T-helper 22 cell (primary cell): ENCODE results near the gene ZNF74.
"Not testable (repeated sequence)": the region's sequence is repeated elsewhere in the genome, so short reads cannot be mapped to it uniquely, and the experiment has no call there.

Source experiments
- DNase-seq: peaks from one replicate; pipeline ENCODE4 v3.0.0-alpha.2; 2020; ENCODE audit warnings: low read depth

The ZNF74 gene

GRCh38 chr22:20376281-20376680 is 17.7 kb upstream of the ZNF74 start:
- not testable (repeated sequence) for DNase-seq

- not testable (repeated sequence) for DNase-seq
These were observed 17.0 kb upstream of the ZNF74 start for GRCh38 chr22:20376983-20377382.

- no peak for DNase-seq
These were observed 15.8 kb upstream of the ZNF74 start for GRCh38 chr22:20378110-20378509.

GRCh38 chr22:20378684-20379083 is 15.3 kb upstream of the ZNF74 start:
- DNase-seq, result not testable (repeated sequence)

- DNase-seq, result no peak
These were observed 13.5 kb upstream of the ZNF74 start for GRCh38 chr22:20380486-20380885.

GRCh38 chr22:20383538-20383937 is 10.4 kb upstream of the ZNF74 start:
- DNase-seq, result no peak

GRCh38 chr22:20384171-20384570 is 9.8 kb upstream of the ZNF74 start:
- no peak for DNase-seq

GRCh38 chr22:20384865-20385264 is 9.1 kb upstream of the ZNF74 start:
- DNase-seq, result no peak

GRCh38 chr22:20386336-20386735 is 7.6 kb upstream of the ZNF74 start:
- no peak for DNase-seq

- DNase-seq, result no peak
These were observed 7.0 kb upstream of the ZNF74 start for GRCh38 chr22:20386972-20387371.

GRCh38 chr22:20388200-20388599 is 5.8 kb upstream of the ZNF74 start:
- DNase-seq, result no peak

GRCh38 chr22:20389288-20389687 is 4.7 kb upstream of the ZNF74 start:
- no peak for DNase-seq

- no peak for DNase-seq
These were observed 3.5 kb upstream of the ZNF74 start for GRCh38 chr22:20390394-20390907.

- DNase-seq, result no peak
These were observed 2.7 kb upstream of the ZNF74 start for GRCh38 chr22:20391222-20391621.

- not testable (repeated sequence) for DNase-seq
These were observed 1.5 kb upstream of the ZNF74 start for GRCh38 chr22:20392365-20392881.

GRCh38 chr22:20392983-20393704 is 807 bp upstream of the ZNF74 start:
- no peak for DNase-seq

- no peak for DNase-seq
These were observed 1.4 kb downstream of the ZNF74 start for GRCh38 chr22:20395181-20395906.

- DNase-seq, result no peak
These were observed 1.9 kb downstream of the ZNF74 start for GRCh38 chr22:20395907-20396287.

GRCh38 chr22:20396639-20397038 is 2.7 kb downstream of the ZNF74 start:
- DNase-seq, result no peak

- DNase-seq, result no peak
These were observed 3.5 kb downstream of the ZNF74 start for GRCh38 chr22:20397498-20397897.

GRCh38 chr22:20398420-20398819 is 4.5 kb downstream of the ZNF74 start:
- no peak for DNase-seq

GRCh38 chr22:20399866-20400605 is 6.1 kb downstream of the ZNF74 start:
- no peak for DNase-seq
